HUES64 (cell line): ENCODE data around the gene THUMPD2.

Experiments
- H3K27ac ChIP-seq: 2 replicates; pipeline ENCODE4 v1.7.0; 2013; ENCODE audit warnings: low read depth, low read length, inconsistent platforms
- H3K27me3 ChIP-seq: 2 replicates; pipeline ENCODE4 v1.6.1; 2013; ENCODE audit warnings: mild to moderate bottlenecking, low read length; ENCODE audit not compliant: insufficient read depth
- H3K36me3 ChIP-seq: 2 replicates; pipeline ENCODE4 v1.6.1; 2013; ENCODE audit warnings: mild to moderate bottlenecking, low read length; ENCODE audit not compliant: insufficient read depth
- H3K4me1 ChIP-seq: 2 replicates; pipeline ENCODE4 v1.6.1; 2013; ENCODE audit warnings: mild to moderate bottlenecking, low read length, moderate library complexity; ENCODE audit not compliant: insufficient read depth
- H3K4me3 ChIP-seq: 2 replicates; pipeline ENCODE4 v1.5.1; 2013; ENCODE audit warnings: mild to moderate bottlenecking, low read length, moderate library complexity
- H3K9ac ChIP-seq: 2 replicates; pipeline ENCODE4 v1.6.1; 2013; ENCODE audit warnings: mild to moderate bottlenecking, low read depth, low read length
- H3K9me3 ChIP-seq: 2 replicates; pipeline ENCODE4 v1.6.1; 2013; ENCODE audit warnings: low read depth, low read length; ENCODE audit not compliant: insufficient read depth
- WGBS: fragments of 150-250, 120-280 bp; methylation state at CpG from one replicate; pipeline ENCODE4 v1.1.7; 2013; ENCODE audit warnings: missing lambda C conversion rate; 5-methylcytosine and 5-hydroxymethylcytosine counted together

Gene THUMPD2

GRCh38 chr2:39717067-39717466 is 62.0 kb downstream of the THUMPD2 start:
- H3K36me3 ChIP-seq, result no peaks in the 10 kb centered on the region
- WGBS, result 94% methylated on average over 12 of the region's 12 CpGs
- H3K9ac ChIP-seq, result no peak overlapping the region
- H3K4me3 ChIP-seq, result no peak overlapping the region
- no peaks in the 10 kb centered on the region for H3K27me3 ChIP-seq
- no peaks in the 10 kb centered on the region for H3K9me3 ChIP-seq
- peaks cover 12% of the 10 kb centered on the region; the same call in 1 of the 2 replicates for H3K4me1 ChIP-seq
- no peak overlapping the region for H3K27ac ChIP-seq

GRCh38 chr2:39715822-39716221 is 63.2 kb downstream of the THUMPD2 start:
- H3K9me3 ChIP-seq, result no peaks in the 10 kb centered on the region
- H3K4me3 ChIP-seq, result no peak overlapping the region
- H3K27ac ChIP-seq, result no peak overlapping the region
- no peaks in the 10 kb centered on the region for H3K27me3 ChIP-seq
- H3K9ac ChIP-seq, result no peak overlapping the region
- no peaks in the 10 kb centered on the region for H3K36me3 ChIP-seq
- H3K4me1 ChIP-seq, result peaks cover 6% of the 10 kb centered on the region; the same call in 1 of the 2 replicates
- WGBS, result 94% methylated on average over 2 of the region's 3 CpGs

GRCh38 chr2:39715095-39715494 is 64.0 kb downstream of the THUMPD2 start:
- Histone ChIP-seq H3K27ac (no peak overlapping the region), H3K9ac (no peak overlapping the region), H3K36me3 (no peaks in the 10 kb centered on the region), H3K4me1 (no peaks in the 10 kb centered on the region), H3K4me3 (no peak overlapping the region), H3K9me3 (no peaks in the 10 kb centered on the region), H3K27me3 (no peaks in the 10 kb centered on the region)

GRCh38 chr2:39712953-39713352 is 66.1 kb downstream of the THUMPD2 start:
- no peaks in the 10 kb centered on the region for H3K4me1 ChIP-seq
- H3K36me3 ChIP-seq, result no peaks in the 10 kb centered on the region
- H3K4me3 ChIP-seq, result no peak overlapping the region
- H3K9ac ChIP-seq, result no peak overlapping the region
- no peaks in the 10 kb centered on the region for H3K27me3 ChIP-seq
- WGBS, result 94% methylated on average over 4 of the region's 5 CpGs
- no peaks in the 10 kb centered on the region for H3K9me3 ChIP-seq
- H3K27ac ChIP-seq, result no peak overlapping the region

GRCh38 chr2:39710807-39711206 is 68.3 kb downstream of the THUMPD2 start:
- Histone ChIP-seq H3K27ac (no peak overlapping the region), H3K9ac (no peak overlapping the region), H3K4me3 (no peak overlapping the region), H3K4me1 (no peaks in the 10 kb centered on the region), H3K27me3 (no peaks in the 10 kb centered on the region), H3K9me3 (no peaks in the 10 kb centered on the region), H3K36me3 (no peaks in the 10 kb centered on the region)
- 84% methylated on average over 3 of the region's 3 CpGs for WGBS

GRCh38 chr2:39708003-39708402 is 71.1 kb downstream of the THUMPD2 start:
- H3K4me1 ChIP-seq, result no peaks in the 10 kb centered on the region
- no peak overlapping the region for H3K9ac ChIP-seq
- no peaks in the 10 kb centered on the region for H3K36me3 ChIP-seq
- 92% methylated on average over 9 of the region's 9 CpGs for WGBS
- H3K27me3 ChIP-seq, result no peaks in the 10 kb centered on the region
- H3K27ac ChIP-seq, result no peak overlapping the region
- no peaks in the 10 kb centered on the region for H3K9me3 ChIP-seq
- no peak overlapping the region for H3K4me3 ChIP-seq

GRCh38 chr2:39706945-39707344 is 72.1 kb downstream of the THUMPD2 start:
- Histone ChIP-seq H3K9ac (no peak overlapping the region), H3K27ac (no peak overlapping the region), H3K4me1 (no peaks in the 10 kb centered on the region), H3K9me3 (peaks cover 6% of the 10 kb centered on the region; the same call in 1 of the 2 replicates), H3K36me3 (no peaks in the 10 kb centered on the region), H3K4me3 (no peak overlapping the region), H3K27me3 (no peaks in the 10 kb centered on the region)
- 92% methylated on average over 8 of the region's 8 CpGs for WGBS

GRCh38 chr2:39706312-39706711 is 72.7 kb downstream of the THUMPD2 start:
- Histone ChIP-seq H3K27me3 (no peaks in the 10 kb centered on the region), H3K27ac (no peak overlapping the region), H3K4me1 (no peaks in the 10 kb centered on the region), H3K36me3 (no peaks in the 10 kb centered on the region), H3K4me3 (no peak overlapping the region), H3K9ac (no peak overlapping the region), H3K9me3 (peaks cover 12% of the 10 kb centered on the region; the same call in 1 of the 2 replicates)
- no CpG with 5 or more reads among the region's 1 CpG for WGBS

- Histone ChIP-seq H3K36me3 (no peaks in the 10 kb centered on the region), H3K9ac (no peak overlapping the region), H3K27me3 (no peaks in the 10 kb centered on the region), H3K9me3 (peaks cover 18% of the 10 kb centered on the region; the same call in 1 of the 2 replicates), H3K27ac (no peak overlapping the region), H3K4me1 (no peaks in the 10 kb centered on the region), H3K4me3 (no peak overlapping the region)
- 78% methylated on average over 4 of the region's 4 CpGs for WGBS
Observed at GRCh38 chr2:39705638-39706037, 73.4 kb downstream of the THUMPD2 start.

GRCh38 chr2:39704540-39704939 is 74.5 kb downstream of the THUMPD2 start:
- WGBS, result 95% methylated on average over 2 of the region's 3 CpGs
- Histone ChIP-seq H3K4me3 (no peak overlapping the region), H3K9ac (no peak overlapping the region), H3K27me3 (no peaks in the 10 kb centered on the region), H3K9me3 (peaks cover 25% of the 10 kb centered on the region; the same call in 1 of the 2 replicates), H3K4me1 (no peaks in the 10 kb centered on the region), H3K27ac (no peak overlapping the region), H3K36me3 (no peaks in the 10 kb centered on the region)

GRCh38 chr2:39703181-39703872 is 75.7 kb downstream of the THUMPD2 start:
- Histone ChIP-seq H3K27me3 (no peaks in the 10 kb centered on the region), H3K9ac (no peak overlapping the region), H3K36me3 (no peaks in the 10 kb centered on the region), H3K4me1 (no peaks in the 10 kb centered on the region), H3K4me3 (no peak overlapping the region), H3K9me3 (peaks cover 28% of the 10 kb centered on the region; the same call in 1 of the 2 replicates), H3K27ac (no peak overlapping the region)
- WGBS, result no CpG with 5 or more reads among the region's 3 CpGs

- Histone ChIP-seq H3K27me3 (no peaks in the 10 kb centered on the region), H3K4me1 (no peaks in the 10 kb centered on the region), H3K27ac (no peak overlapping the region), H3K4me3 (no peak overlapping the region), H3K9me3 (peaks cover 28% of the 10 kb centered on the region; the same call in 1 of the 2 replicates), H3K9ac (no peak overlapping the region), H3K36me3 (no peaks in the 10 kb centered on the region)
- WGBS, result 92% methylated on average over 1 of the region's 1 CpG
Observed at GRCh38 chr2:39701137-39701536, 77.9 kb downstream of the THUMPD2 start.
